KMS-11 (cell line): ENCODE results near the gene MYG1.

Experiments
- H2AFZ ChIP-seq: fragments of 200-600 bp; sonication (generic); 2 replicates; pipeline ENCODE4 v1.6.1; 2016; ENCODE audit warnings: antibody characterized with exemption, mixed run types, low read depth
- H3K27ac ChIP-seq: fragments of 200-600 bp; sonication (generic); 2 replicates; pipeline ENCODE4 v1.6.1; 2016; ENCODE audit warnings: mild to moderate bottlenecking, mixed run types
- H3K27me3 ChIP-seq: fragments of 200-600 bp; sonication (generic); 2 replicates; pipeline ENCODE4 v1.6.1; 2017; ENCODE audit warnings: mild to moderate bottlenecking, low read depth, mixed run types, moderate library complexity; ENCODE audit not compliant: insufficient read depth
- H3K36me3 ChIP-seq: fragments of 200-600 bp; sonication (generic); 2 replicates; pipeline ENCODE4 v1.6.1; 2017; ENCODE audit warnings: mild to moderate bottlenecking, mixed run types; ENCODE audit not compliant: insufficient read depth
- H3K4me1 ChIP-seq: fragments of 200-600 bp; sonication (generic); 2 replicates; pipeline ENCODE4 v1.6.1; 2016; ENCODE audit warnings: mild to moderate bottlenecking, low read depth, mixed run types; ENCODE audit not compliant: poor library complexity, severe bottlenecking
- H3K4me2 ChIP-seq: fragments of 200-600 bp; sonication (generic); 2 replicates; pipeline ENCODE4 v1.7.0; 2016; ENCODE audit warnings: mild to moderate bottlenecking, mixed run types
- H3K4me3 ChIP-seq: fragments of 200-600 bp; sonication (generic); IDR thresholded peaks from 2 replicates; pipeline ENCODE4 v1.6.1; 2017; ENCODE audit warnings: low read depth, low read length, mixed read lengths; ENCODE audit not compliant: insufficient read depth
- H3K79me2 ChIP-seq: fragments of 200-600 bp; sonication (generic); 2 replicates; pipeline ENCODE4 v1.6.1; 2016; ENCODE audit warnings: low read depth, mixed run types; ENCODE audit not compliant: insufficient read depth
- H3K9ac ChIP-seq: fragments of 200-600 bp; sonication (generic); 2 replicates; pipeline ENCODE4 v1.6.1; 2016; ENCODE audit warnings: mild to moderate bottlenecking, mixed run types
- H4K20me1 ChIP-seq: fragments of 200-600 bp; sonication (generic); 2 replicates; pipeline ENCODE4 v1.6.1; 2016; ENCODE audit warnings: mild to moderate bottlenecking, mixed run types; ENCODE audit not compliant: insufficient read depth
- TF ChIP-seq, protein P1 (sequence below): fragments of 200-600 bp; sonication (generic); conservative IDR thresholded peaks from 2 replicates; pipeline ENCODE4 v1.6.1; 2017; ENCODE audit warnings: low read depth, mild to moderate bottlenecking, antibody characterized with exemption, low read length, moderate library complexity, mixed read lengths

The MYG1 gene

GRCh38 chr12:53274445-53274844 is 25.1 kb upstream of the MYG1 start:
- no peak overlapping the region for H3K27ac ChIP-seq
- H3K4me1 ChIP-seq: peaks cover 14% of the 10 kb centered on the region
- no peak overlapping the region for H3K9ac ChIP-seq
- peaks cover 13% of the 10 kb centered on the region for H3K79me2 ChIP-seq
- no peak overlapping the region for H3K4me3 ChIP-seq
- no peak overlapping the region for H3K4me2 ChIP-seq
- H2AFZ ChIP-seq: no peak overlapping the region
- no peaks in the 10 kb centered on the region for H4K20me1 ChIP-seq
- H3K36me3 ChIP-seq: no peaks in the 10 kb centered on the region; the same call in 1 of the 2 replicates
- TF ChIP-seq, protein P1, sequence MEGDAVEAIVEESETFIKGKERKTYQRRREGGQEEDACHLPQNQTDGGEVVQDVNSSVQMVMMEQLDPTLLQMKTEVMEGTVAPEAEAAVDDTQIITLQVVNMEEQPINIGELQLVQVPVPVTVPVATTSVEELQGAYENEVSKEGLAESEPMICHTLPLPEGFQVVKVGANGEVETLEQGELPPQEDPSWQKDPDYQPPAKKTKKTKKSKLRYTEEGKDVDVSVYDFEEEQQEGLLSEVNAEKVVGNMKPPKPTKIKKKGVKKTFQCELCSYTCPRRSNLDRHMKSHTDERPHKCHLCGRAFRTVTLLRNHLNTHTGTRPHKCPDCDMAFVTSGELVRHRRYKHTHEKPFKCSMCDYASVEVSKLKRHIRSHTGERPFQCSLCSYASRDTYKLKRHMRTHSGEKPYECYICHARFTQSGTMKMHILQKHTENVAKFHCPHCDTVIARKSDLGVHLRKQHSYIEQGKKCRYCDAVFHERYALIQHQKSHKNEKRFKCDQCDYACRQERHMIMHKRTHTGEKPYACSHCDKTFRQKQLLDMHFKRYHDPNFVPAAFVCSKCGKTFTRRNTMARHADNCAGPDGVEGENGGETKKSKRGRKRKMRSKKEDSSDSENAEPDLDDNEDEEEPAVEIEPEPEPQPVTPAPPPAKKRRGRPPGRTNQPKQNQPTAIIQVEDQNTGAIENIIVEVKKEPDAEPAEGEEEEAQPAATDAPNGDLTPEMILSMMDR: no peak
- H3K27me3 ChIP-seq: no peaks in the 10 kb centered on the region

DNA sequence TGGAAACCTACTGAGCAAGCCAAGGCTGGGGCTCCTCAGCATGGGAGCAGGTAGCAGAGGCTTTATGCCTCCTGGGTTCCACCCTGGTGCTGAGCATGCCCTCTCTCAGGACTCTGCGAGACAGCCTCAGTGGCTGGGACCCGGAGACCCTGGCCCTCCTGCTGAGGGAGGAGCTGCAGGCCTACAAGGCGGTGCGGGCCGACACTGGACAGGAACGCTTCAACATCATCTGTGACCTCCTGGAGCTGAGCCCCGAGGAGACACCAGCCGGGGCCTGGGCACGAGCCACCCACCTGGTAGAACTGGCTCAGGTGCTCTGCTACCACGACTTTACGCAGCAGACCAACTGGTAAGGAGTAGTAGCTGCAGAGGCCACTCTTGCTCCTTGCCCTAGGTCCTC is 23.0 kb upstream of the MYG1 start:
- peaks cover 5% of the 10 kb centered on the region; the same call in 1 of the 2 replicates for H3K36me3 ChIP-seq

GRCh38 chr12:53277981-53278380 is 21.5 kb upstream of the MYG1 start:
- Histone ChIP-seq H3K27me3 (no peaks in the 10 kb centered on the region), H4K20me1 (no peaks in the 10 kb centered on the region), H3K36me3 (peaks cover 17% of the 10 kb centered on the region; the same call in 1 of the 2 replicates), H3K4me1 (no peaks in the 10 kb centered on the region), H3K9ac (no peak overlapping the region), H3K27ac (no peak overlapping the region), H2AFZ (no peak overlapping the region), H3K79me2 (no peaks in the 10 kb centered on the region), H3K4me3 (no peak overlapping the region), H3K4me2 (no peak overlapping the region)
- TF ChIP-seq, protein P1: no peak

More for the DNA sequence above, 23.0 kb upstream of the MYG1 start:
- TF ChIP-seq, protein P1: no peak
- Histone ChIP-seq H3K4me2 (no peak overlapping the region), H3K4me1 (no peaks in the 10 kb centered on the region), H3K27me3 (no peaks in the 10 kb centered on the region), H3K27ac (no peak overlapping the region), H3K79me2 (no peaks in the 10 kb centered on the region), H3K4me3 (no peak overlapping the region), H2AFZ (no peak overlapping the region), H4K20me1 (no peaks in the 10 kb centered on the region), H3K9ac (no peak overlapping the region)

GRCh38 chr12:53279283-53279869 is 20.1 kb upstream of the MYG1 start:
- no peak overlapping the region for H3K4me3 ChIP-seq
- TF ChIP-seq, protein P1: no peak
- no peaks in the 10 kb centered on the region for H3K79me2 ChIP-seq
- no peak overlapping the region for H3K4me2 ChIP-seq
- H2AFZ ChIP-seq: no peak overlapping the region
- H3K9ac ChIP-seq: no peak overlapping the region
- H4K20me1 ChIP-seq: no peaks in the 10 kb centered on the region
- H3K27me3 ChIP-seq: no peaks in the 10 kb centered on the region
- H3K27ac ChIP-seq: no peak overlapping the region
- H3K36me3 ChIP-seq: peaks cover 25% of the 10 kb centered on the region; the same call in 1 of the 2 replicates
- no peaks in the 10 kb centered on the region for H3K4me1 ChIP-seq
